Choroid plexus epithelial cell (primary cell): Measurements from ENCODE around the gene INTS1.

Experiments
- DNase-seq: peaks from one replicate; pipeline ENCODE4 v3.0.0-alpha.2; 2010; ENCODE audit warnings: low read depth
- H3K4me3 ChIP-seq: 2 replicates; pipeline ENCODE4 v1.5.1; 2011; ENCODE audit warnings: low read depth, mild to moderate bottlenecking, control low read depth, low read length, moderate library complexity
- CTCF ChIP-seq: conservative IDR thresholded peaks from 2 replicates; pipeline ENCODE4 v1.5.1; 2011; ENCODE audit warnings: low read depth, mild to moderate bottlenecking, control low read depth, inconsistent platforms, low read length, moderate library complexity

The INTS1 gene

GRCh38 chr7:1459920-1460820 lies 44.0 kb downstream of the INTS1 start:
- TF ChIP-seq CTCF: no peak
- peak; percentile 59 for DNase-seq
- H3K4me3 ChIP-seq: peak overlapping the region; percentile 58

GRCh38 chr7:1459512-1459892 lies 44.7 kb downstream of the INTS1 start:
- TF ChIP-seq CTCF: no peak
- peak overlapping the region; percentile 88 for H3K4me3 ChIP-seq
- DNase-seq: peak; percentile 99

- peak within 1 kb of the TSS; percentile 88 for H3K4me3 ChIP-seq
- DNase-seq: peak; percentile 85
- no peak for TF ChIP-seq CTCF
Observed at GRCh38 chr7:1458683-1459511, 45.3 kb downstream of the INTS1 start, which contains the start of gene MICALL2. Gene MICALL2, minus strand, starts transcription at chr7:1459470. Its CDS starts 144 bp downstream, at chr7:1459326.

- H3K4me3 ChIP-seq: peak overlapping the region; percentile 88
- TF ChIP-seq CTCF: no peak
- peak; percentile 24 for DNase-seq
Observed at GRCh38 chr7:1457949-1458682, 46.1 kb downstream of the INTS1 start.

GRCh38 chr7:1457059-1457948 lies 46.9 kb downstream of the INTS1 start:
- peak overlapping the region; percentile 88 for H3K4me3 ChIP-seq
- no peak for DNase-seq
- no peak for TF ChIP-seq CTCF

GRCh38 chr7:1455955-1456354 lies 48.2 kb downstream of the INTS1 start:
- no peak overlapping the region for H3K4me3 ChIP-seq
- no peak for DNase-seq
- TF ChIP-seq CTCF: no peak
